Measurements from ENCODE around the gene HLX.
A peak's percentile ranks its signal among the peaks of the same experiment; 100 is the strongest.

The HLX gene

GRCh38 chr1:220843481-220844011 lies 35.7 kb upstream of the HLX start:
- TF ChIP-seq, protein P1, sequence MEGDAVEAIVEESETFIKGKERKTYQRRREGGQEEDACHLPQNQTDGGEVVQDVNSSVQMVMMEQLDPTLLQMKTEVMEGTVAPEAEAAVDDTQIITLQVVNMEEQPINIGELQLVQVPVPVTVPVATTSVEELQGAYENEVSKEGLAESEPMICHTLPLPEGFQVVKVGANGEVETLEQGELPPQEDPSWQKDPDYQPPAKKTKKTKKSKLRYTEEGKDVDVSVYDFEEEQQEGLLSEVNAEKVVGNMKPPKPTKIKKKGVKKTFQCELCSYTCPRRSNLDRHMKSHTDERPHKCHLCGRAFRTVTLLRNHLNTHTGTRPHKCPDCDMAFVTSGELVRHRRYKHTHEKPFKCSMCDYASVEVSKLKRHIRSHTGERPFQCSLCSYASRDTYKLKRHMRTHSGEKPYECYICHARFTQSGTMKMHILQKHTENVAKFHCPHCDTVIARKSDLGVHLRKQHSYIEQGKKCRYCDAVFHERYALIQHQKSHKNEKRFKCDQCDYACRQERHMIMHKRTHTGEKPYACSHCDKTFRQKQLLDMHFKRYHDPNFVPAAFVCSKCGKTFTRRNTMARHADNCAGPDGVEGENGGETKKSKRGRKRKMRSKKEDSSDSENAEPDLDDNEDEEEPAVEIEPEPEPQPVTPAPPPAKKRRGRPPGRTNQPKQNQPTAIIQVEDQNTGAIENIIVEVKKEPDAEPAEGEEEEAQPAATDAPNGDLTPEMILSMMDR (IDR thresholded peaks at IDR 0.05; ENCODE audit: insufficient read depth, low read depth, low read length, missing control alignments), result no peak
- DNase-seq (ENCODE audit: low read depth), result no peak

GRCh38 chr1:220852408-220852807 lies 26.8 kb upstream of the HLX start:
- DNase-seq (ENCODE audit: low read depth), result no peak
- TF ChIP-seq, protein P1 (IDR thresholded peaks at IDR 0.05; ENCODE audit: insufficient read depth, low read depth, low read length, missing control alignments), result no peak
- no peak overlapping the region for H3K4me3 ChIP-seq (ENCODE audit: low read length)

More at GRCh38 chr1:220843481-220844011, 35.7 kb upstream of the HLX start:
- no peak overlapping the region for H3K4me3 ChIP-seq (ENCODE audit: low read length)

DNA sequence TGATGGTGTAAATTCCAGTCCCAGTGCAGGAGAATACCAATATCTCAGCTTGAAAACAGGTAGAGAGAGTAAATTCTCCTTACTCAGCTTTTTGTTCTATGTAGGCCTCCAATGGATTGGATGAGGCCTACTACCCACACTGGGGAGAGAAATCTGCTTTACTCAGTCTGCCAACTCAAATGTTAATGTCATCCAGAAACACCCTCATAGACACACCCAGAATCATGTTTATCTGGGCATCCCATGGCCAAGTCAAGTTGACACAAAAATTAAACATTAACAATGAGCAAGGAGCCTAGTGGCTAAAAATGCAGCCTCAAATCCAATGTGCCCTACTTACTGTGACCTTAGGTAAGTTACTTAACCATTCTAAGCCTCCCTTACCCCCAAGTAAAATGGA lies 6.9 kb upstream of the HLX start:
- DNase-seq (ENCODE audit: low read depth), result no peak
- TF ChIP-seq, protein P1 (IDR thresholded peaks at IDR 0.05; ENCODE audit: insufficient read depth, low read depth, low read length, missing control alignments), result no peak
- no peak overlapping the region for H3K4me3 ChIP-seq (ENCODE audit: low read length)

GRCh38 chr1:220873087-220873486 lies 6.2 kb upstream of the HLX start:
- no peak for DNase-seq (ENCODE audit: low read depth)
- TF ChIP-seq, protein P1 (IDR thresholded peaks at IDR 0.05; ENCODE audit: insufficient read depth, low read depth, low read length, missing control alignments), result no peak
- no peak overlapping the region for H3K4me3 ChIP-seq (ENCODE audit: low read length)

DNA sequence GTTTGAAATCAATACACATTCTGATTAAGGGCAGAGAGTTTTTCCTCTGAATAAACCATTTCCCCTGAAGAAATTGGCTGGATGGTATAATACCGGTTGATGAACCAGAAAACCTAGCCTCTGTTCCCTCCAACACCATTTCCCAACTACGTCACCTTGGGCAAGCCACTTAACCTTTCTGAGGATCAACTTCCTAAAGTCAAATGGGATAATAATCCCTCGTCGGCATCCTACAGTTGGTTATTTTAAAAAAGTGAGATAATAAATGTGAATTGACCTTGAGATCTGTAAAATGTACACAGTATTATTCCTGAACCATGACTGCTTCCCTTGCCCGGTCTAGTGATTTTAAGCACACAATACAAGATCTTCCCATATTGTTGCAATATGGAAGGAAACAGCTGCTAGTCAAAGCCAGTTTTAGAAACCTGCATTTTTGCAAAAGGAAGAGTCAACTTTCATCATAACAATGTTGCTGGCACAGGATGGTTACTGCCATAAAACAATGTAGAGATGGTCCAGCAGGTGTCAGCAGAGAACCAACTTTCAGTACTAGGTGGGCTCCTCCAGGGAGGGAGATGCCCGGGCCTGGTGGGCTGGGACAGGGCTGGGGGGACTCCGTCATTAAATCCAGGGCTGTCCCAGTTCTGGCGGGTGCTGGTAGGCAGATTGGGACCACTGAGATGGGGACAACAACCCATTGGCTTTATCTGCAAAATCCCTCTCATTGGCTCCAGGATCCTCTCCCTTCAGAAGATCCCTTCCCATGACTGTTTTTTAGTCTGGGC lies 5.2 kb upstream of the HLX start:
- TF ChIP-seq, protein P1 (IDR thresholded peaks at IDR 0.05; ENCODE audit: insufficient read depth, low read depth, low read length, missing control alignments), result peak; percentile 61
- peak; percentile 28 for DNase-seq (ENCODE audit: low read depth)
- no peak overlapping the region for H3K4me3 ChIP-seq (ENCODE audit: low read length)

- TF ChIP-seq, protein P1 (IDR thresholded peaks at IDR 0.05; ENCODE audit: insufficient read depth, low read depth, low read length, missing control alignments), result no peak
- H3K4me3 ChIP-seq (ENCODE audit: low read length), result no peak overlapping the region
- no peak for DNase-seq (ENCODE audit: low read depth)
These were observed 4.0 kb upstream of the HLX start for GRCh38 chr1:220875260-220875659.
